Stimulated activated effector memory CD8-positive, alpha-beta T cell treated with anti-CD3 and anti-CD28 coated beads, Interleukin-12 subunit alpha, Interleukin-12 subunit beta, amount 100 ng/mL, for 72 hours (primary cell): ENCODE measurements around the gene TEX51.
A peak's percentile ranks its signal among the peaks of the same experiment; 100 is the strongest.

Experiments used
- ATAC-seq: fragments of 150-1000 bp; cut with Tn5 transposase; 2 replicates; pipeline ENCODE4 v1.10.0; 2021
- DNase-seq, 2 donors: peaks; one replicate each; pipeline ENCODE4 v3.0.0; 2021 to 2022; ENCODE audit warnings: low spot score in 2 of 2
- H3K27ac Mint-ChIP-seq: one replicate; pipeline ENCODE4 v1.8.0; 2022; ENCODE audit warnings: mild to moderate bottlenecking, mixed read lengths
- H3K36me3 Mint-ChIP-seq: one replicate; pipeline ENCODE4 v1.8.0; 2022; ENCODE audit warnings: mild to moderate bottlenecking, mixed read lengths
- H3K4me1 Mint-ChIP-seq: one replicate; pipeline ENCODE4 v1.8.0; 2022; ENCODE audit warnings: mixed read lengths
- H3K4me3 Mint-ChIP-seq: one replicate; pipeline ENCODE4 v1.8.0; 2022; ENCODE audit warnings: mild to moderate bottlenecking, mixed read lengths
- H3K9me3 Mint-ChIP-seq: one replicate; pipeline ENCODE4 v1.8.0; 2022; ENCODE audit warnings: mixed read lengths

The TEX51 gene

GRCh38 chr2:126884861-126885750 lies 13.6 kb upstream of the TEX51 start:
- Mint-ChIP-seq H3K36me3 (no peaks in the 10 kb centered on the region), H3K4me1 (peaks cover 10% of the 10 kb centered on the region), H3K9me3 (no peaks in the 10 kb centered on the region), H3K27ac (no peak overlapping the region), H3K4me3 (no peak overlapping the region)
- no peak for DNase-seq
- no peak for ATAC-seq

GRCh38 chr2:126885751-126886210 lies 12.9 kb upstream of the TEX51 start:
- no peak overlapping the region for H3K4me3 Mint-ChIP-seq
- no peaks in the 10 kb centered on the region for H3K9me3 Mint-ChIP-seq
- no peak overlapping the region for H3K27ac Mint-ChIP-seq
- H3K4me1 Mint-ChIP-seq = peaks cover 10% of the 10 kb centered on the region
- no peak for DNase-seq
- no peak for ATAC-seq
- H3K36me3 Mint-ChIP-seq = no peaks in the 10 kb centered on the region

- Mint-ChIP-seq H3K36me3 (no peaks in the 10 kb centered on the region), H3K27ac (no peak overlapping the region), H3K4me1 (peaks cover 10% of the 10 kb centered on the region), H3K9me3 (no peaks in the 10 kb centered on the region), H3K4me3 (peak overlapping the region; percentile 19)
- peak; percentile 38 to 67 for DNase-seq
- ATAC-seq = peak; percentile 47
These were observed 12.3 kb upstream of the TEX51 start for GRCh38 chr2:126886211-126886915.

- H3K9me3 Mint-ChIP-seq = no peaks in the 10 kb centered on the region
- H3K36me3 Mint-ChIP-seq = no peaks in the 10 kb centered on the region
- DNase-seq (no peak), ATAC-seq (no peak)
- peaks cover 10% of the 10 kb centered on the region for H3K4me1 Mint-ChIP-seq
- H3K27ac Mint-ChIP-seq = no peak overlapping the region
- H3K4me3 Mint-ChIP-seq = peak overlapping the region; percentile 19
These were observed 11.8 kb upstream of the TEX51 start for GRCh38 chr2:126886916-126887280.

- no peak for DNase-seq
- Mint-ChIP-seq H3K4me3 (no peak overlapping the region), H3K27ac (no peak overlapping the region), H3K36me3 (no peaks in the 10 kb centered on the region), H3K9me3 (no peaks in the 10 kb centered on the region), H3K4me1 (peaks cover 10% of the 10 kb centered on the region)
- ATAC-seq = no peak
These were observed 11.2 kb upstream of the TEX51 start for GRCh38 chr2:126887506-126887905.

GRCh38 chr2:126888046-126888445 lies 10.6 kb upstream of the TEX51 start:
- H3K27ac Mint-ChIP-seq = no peak overlapping the region
- no peaks in the 10 kb centered on the region for H3K9me3 Mint-ChIP-seq
- DNase-seq = no peak
- H3K4me1 Mint-ChIP-seq = peaks cover 10% of the 10 kb centered on the region
- no peak overlapping the region for H3K4me3 Mint-ChIP-seq
- no peak for ATAC-seq
- no peaks in the 10 kb centered on the region for H3K36me3 Mint-ChIP-seq

GRCh38 chr2:126889071-126889470 lies 9.6 kb upstream of the TEX51 start:
- DNase-seq (no peak), ATAC-seq (no peak)
- H3K9me3 Mint-ChIP-seq = no peaks in the 10 kb centered on the region
- no peaks in the 10 kb centered on the region for H3K36me3 Mint-ChIP-seq
- H3K4me3 Mint-ChIP-seq = no peak overlapping the region
- H3K4me1 Mint-ChIP-seq = peaks cover 10% of the 10 kb centered on the region
- H3K27ac Mint-ChIP-seq = no peak overlapping the region

GRCh38 chr2:126889496-126890135 lies 9.1 kb upstream of the TEX51 start:
- no peak overlapping the region for H3K4me3 Mint-ChIP-seq
- H3K36me3 Mint-ChIP-seq = no peaks in the 10 kb centered on the region
- no peak overlapping the region for H3K27ac Mint-ChIP-seq
- peaks cover 10% of the 10 kb centered on the region for H3K4me1 Mint-ChIP-seq
- DNase-seq (no peak), ATAC-seq (no peak)
- H3K9me3 Mint-ChIP-seq = no peaks in the 10 kb centered on the region

GRCh38 chr2:126890136-126890510 lies 8.6 kb upstream of the TEX51 start:
- Mint-ChIP-seq H3K4me3 (no peak overlapping the region), H3K4me1 (peaks cover 10% of the 10 kb centered on the region), H3K27ac (no peak overlapping the region), H3K36me3 (no peaks in the 10 kb centered on the region), H3K9me3 (no peaks in the 10 kb centered on the region)
- ATAC-seq = no peak
- no peak for DNase-seq

GRCh38 chr2:126890551-126891450 lies 7.9 kb upstream of the TEX51 start:
- H3K27ac Mint-ChIP-seq = no peak overlapping the region
- no peak overlapping the region for H3K4me3 Mint-ChIP-seq
- ATAC-seq (no peak), DNase-seq (no peak)
- H3K4me1 Mint-ChIP-seq = peaks cover 10% of the 10 kb centered on the region
- H3K36me3 Mint-ChIP-seq = no peaks in the 10 kb centered on the region
- no peaks in the 10 kb centered on the region for H3K9me3 Mint-ChIP-seq

- Mint-ChIP-seq H3K4me3 (no peak overlapping the region), H3K27ac (no peak overlapping the region), H3K9me3 (no peaks in the 10 kb centered on the region), H3K36me3 (no peaks in the 10 kb centered on the region), H3K4me1 (peaks cover 3% of the 10 kb centered on the region)
- no peak for ATAC-seq
- DNase-seq = no peak
These were observed 6.8 kb upstream of the TEX51 start for GRCh38 chr2:126891681-126892500.

- Mint-ChIP-seq H3K27ac (no peak overlapping the region), H3K36me3 (no peaks in the 10 kb centered on the region), H3K9me3 (peaks cover 2% of the 10 kb centered on the region), H3K4me1 (no peaks in the 10 kb centered on the region), H3K4me3 (no peak overlapping the region)
- ATAC-seq = no peak
- no peak for DNase-seq
These were observed 5.5 kb upstream of the TEX51 start for GRCh38 chr2:126893153-126893552.

- no peaks in the 10 kb centered on the region for H3K4me1 Mint-ChIP-seq
- DNase-seq = no peak
- H3K27ac Mint-ChIP-seq = no peak overlapping the region
- no peak for ATAC-seq
- H3K4me3 Mint-ChIP-seq = no peak overlapping the region
- H3K9me3 Mint-ChIP-seq = peaks cover 2% of the 10 kb centered on the region
- no peaks in the 10 kb centered on the region for H3K36me3 Mint-ChIP-seq
These were observed 5.1 kb upstream of the TEX51 start for GRCh38 chr2:126893606-126894005.

- no peak for DNase-seq
- no peak overlapping the region for H3K4me3 Mint-ChIP-seq
- no peak for ATAC-seq
- no peaks in the 10 kb centered on the region for H3K4me1 Mint-ChIP-seq
- no peak overlapping the region for H3K27ac Mint-ChIP-seq
- H3K9me3 Mint-ChIP-seq = peaks cover 2% of the 10 kb centered on the region
- no peaks in the 10 kb centered on the region for H3K36me3 Mint-ChIP-seq
These were observed 4.6 kb upstream of the TEX51 start for GRCh38 chr2:126894082-126894481.
